Nephron progenitor cell (in vitro differentiated cells): ENCODE measurements around the gene ACOT7.

Experiments used
- DNase-seq: peaks from one replicate; pipeline ENCODE4 v3.0.0; 2021
- H3K27ac Mint-ChIP-seq: 2 replicates; pipeline ENCODE4 v1.8.0; 2021; ENCODE audit warnings: mild to moderate bottlenecking, moderate library complexity, mixed read lengths
- H3K27me3 Mint-ChIP-seq: 2 replicates; pipeline ENCODE4 v1.8.0; 2021; ENCODE audit warnings: mild to moderate bottlenecking, low read depth, mixed read lengths; ENCODE audit not compliant: poor library complexity
- H3K36me3 Mint-ChIP-seq: 2 replicates; pipeline ENCODE4 v1.8.0; 2021; ENCODE audit warnings: low read depth, mixed read lengths
- H3K4me1 Mint-ChIP-seq: 2 replicates; pipeline ENCODE4 v1.8.0; 2021; ENCODE audit warnings: mixed read lengths
- H3K4me3 Mint-ChIP-seq: 2 replicates; pipeline ENCODE4 v1.8.0; 2021; ENCODE audit warnings: mild to moderate bottlenecking, moderate library complexity, mixed read lengths
- H3K9me3 Mint-ChIP-seq: 2 replicates; pipeline ENCODE4 v1.8.0; 2021; ENCODE audit warnings: mild to moderate bottlenecking, moderate library complexity, mixed read lengths
- TF ChIP-seq, protein P1 (sequence below): fragments of 200-600 bp; sonication (generic); IDR thresholded peaks from 2 replicates; pipeline ENCODE4 v1.5.0; 2021; ENCODE audit warnings: antibody characterized with exemption

Gene ACOT7

DNA sequence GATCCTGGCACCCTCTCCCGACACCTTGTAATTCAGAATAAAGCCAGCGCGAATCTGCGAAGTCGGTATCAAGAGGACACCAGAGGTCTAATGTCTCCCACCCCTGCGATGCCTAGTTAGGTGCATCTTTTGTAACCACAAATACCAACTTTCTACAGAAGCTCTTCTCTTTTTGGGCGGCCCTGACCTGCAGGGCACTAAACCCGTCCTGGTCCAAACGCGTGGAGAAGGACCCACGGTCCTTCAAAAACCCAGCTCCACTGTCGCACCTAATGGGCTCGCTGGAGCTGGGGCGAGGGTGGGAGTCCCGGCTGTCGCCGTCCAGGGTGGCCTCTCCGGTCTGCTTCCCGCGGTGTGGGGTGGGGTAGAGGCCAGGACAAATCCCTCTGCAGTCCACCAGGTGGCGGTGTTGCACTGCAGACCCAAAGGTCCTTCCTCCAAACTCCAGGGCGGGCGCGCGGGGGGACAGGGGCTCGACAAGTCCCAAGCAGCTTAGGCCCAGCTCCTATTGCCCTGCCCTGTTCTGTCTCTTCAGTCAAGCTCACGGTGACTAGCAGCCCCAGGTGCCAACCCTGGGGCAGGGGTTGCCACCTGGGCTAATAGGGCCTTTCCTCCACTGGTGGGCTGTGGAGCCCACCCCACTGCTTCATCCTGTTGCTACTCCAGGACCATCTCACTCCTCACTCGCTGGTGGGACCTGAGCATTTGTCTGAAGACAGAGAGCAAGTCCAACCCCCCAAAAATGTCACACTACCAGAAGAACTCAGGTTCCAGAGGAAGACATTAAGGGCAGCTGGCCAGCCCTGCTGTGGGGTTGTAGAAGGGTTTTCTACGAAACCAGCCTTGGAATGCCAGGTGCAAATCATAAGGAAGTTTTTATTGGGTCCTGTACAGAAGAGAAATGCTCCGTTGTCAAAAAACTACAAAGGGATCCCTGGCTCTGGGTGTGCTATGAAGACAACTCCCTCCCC, 146.8 kb downstream of the ACOT7 start:
- no peak overlapping the region for H3K4me3 Mint-ChIP-seq
- no peaks in the 10 kb centered on the region for H3K36me3 Mint-ChIP-seq
- no peaks in the 10 kb centered on the region for H3K9me3 Mint-ChIP-seq
- peaks cover 5% of the 10 kb centered on the region for H3K4me1 Mint-ChIP-seq
- H3K27ac Mint-ChIP-seq = no peak overlapping the region
- peaks cover 89% of the 10 kb centered on the region for H3K27me3 Mint-ChIP-seq
- peak; percentile 96 for DNase-seq
- TF ChIP-seq, protein P1, sequence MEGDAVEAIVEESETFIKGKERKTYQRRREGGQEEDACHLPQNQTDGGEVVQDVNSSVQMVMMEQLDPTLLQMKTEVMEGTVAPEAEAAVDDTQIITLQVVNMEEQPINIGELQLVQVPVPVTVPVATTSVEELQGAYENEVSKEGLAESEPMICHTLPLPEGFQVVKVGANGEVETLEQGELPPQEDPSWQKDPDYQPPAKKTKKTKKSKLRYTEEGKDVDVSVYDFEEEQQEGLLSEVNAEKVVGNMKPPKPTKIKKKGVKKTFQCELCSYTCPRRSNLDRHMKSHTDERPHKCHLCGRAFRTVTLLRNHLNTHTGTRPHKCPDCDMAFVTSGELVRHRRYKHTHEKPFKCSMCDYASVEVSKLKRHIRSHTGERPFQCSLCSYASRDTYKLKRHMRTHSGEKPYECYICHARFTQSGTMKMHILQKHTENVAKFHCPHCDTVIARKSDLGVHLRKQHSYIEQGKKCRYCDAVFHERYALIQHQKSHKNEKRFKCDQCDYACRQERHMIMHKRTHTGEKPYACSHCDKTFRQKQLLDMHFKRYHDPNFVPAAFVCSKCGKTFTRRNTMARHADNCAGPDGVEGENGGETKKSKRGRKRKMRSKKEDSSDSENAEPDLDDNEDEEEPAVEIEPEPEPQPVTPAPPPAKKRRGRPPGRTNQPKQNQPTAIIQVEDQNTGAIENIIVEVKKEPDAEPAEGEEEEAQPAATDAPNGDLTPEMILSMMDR = peak; percentile 92

DNA sequence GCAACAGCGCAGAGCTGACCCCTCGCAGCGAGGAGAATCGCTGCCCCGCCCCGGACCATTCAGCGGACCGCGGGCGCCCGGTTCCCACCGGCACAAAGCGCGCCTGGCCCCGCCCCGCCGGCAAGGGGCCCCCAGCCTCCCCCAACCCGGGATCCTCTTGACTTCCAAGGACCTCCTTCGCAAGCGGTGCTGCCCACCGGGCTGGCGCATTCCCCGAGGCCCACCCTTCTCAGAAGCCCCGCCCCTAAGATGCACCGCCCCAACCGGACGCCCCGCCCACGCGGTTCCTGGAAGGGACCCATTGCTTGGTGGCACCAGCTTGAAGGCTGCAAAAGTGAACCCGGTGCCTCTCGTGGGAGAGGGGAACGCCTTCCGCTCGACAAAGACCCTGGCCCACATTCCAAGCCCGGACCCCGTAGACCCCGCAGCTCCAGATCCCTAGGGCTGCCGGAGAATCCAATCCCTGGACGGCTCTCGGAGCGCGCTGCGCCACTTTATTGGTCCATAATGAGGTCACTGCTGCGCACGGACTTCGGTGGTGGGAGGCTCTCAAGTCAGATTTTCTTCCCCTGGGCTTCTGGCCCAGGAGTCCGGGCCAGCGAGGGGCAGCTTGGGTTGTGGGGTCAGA, 147.6 kb downstream of the ACOT7 start:
- Mint-ChIP-seq H3K36me3 (no peaks in the 10 kb centered on the region), H3K9me3 (no peaks in the 10 kb centered on the region), H3K4me1 (peaks cover 12% of the 10 kb centered on the region), H3K4me3 (no peak overlapping the region), H3K27me3 (peaks cover 89% of the 10 kb centered on the region), H3K27ac (no peak overlapping the region)
- peak; percentile 72 for DNase-seq
- TF ChIP-seq, protein P1 = no peak

DNA sequence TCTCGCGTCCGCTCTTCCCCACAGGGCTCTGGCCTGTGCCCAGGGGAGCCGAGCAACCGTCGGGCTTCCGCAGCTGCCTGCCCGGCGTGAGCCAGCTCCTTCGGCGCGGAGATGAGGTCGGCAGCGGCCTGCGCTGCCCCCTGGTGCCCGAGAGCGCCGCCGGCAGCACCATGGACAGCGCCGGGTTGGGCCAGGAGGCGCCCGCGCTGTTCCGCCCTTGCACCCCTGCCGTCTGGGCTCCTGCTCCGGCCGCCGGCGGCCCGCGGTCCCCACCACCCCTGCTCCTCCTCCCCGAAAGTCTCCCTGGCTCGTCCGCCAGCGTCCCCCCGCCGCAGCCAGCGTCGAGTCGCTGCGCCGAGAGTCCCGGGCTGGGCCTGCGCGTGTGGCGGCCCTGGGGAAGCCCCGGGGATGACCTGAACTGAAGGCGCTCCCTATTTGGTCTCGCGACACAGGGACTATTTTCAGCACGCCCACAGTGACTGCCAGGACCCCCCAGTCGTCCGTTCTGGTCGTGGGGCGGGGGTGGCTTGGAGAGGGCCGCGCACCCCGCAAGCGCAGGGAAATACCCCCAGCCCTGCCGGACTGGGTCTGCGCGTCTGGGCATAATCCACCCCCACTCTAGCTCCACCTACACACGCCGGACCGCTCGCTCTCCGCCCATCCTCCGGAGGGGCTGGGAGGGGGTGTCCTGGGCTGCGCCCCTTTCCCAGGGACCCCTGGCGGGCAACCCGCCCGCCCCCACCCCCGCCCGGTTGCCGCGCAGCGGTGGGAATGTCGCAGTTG, 148.3 kb downstream of the ACOT7 start:
- Mint-ChIP-seq H3K27me3 (peaks cover 89% of the 10 kb centered on the region), H3K4me3 (no peak overlapping the region), H3K4me1 (peaks cover 12% of the 10 kb centered on the region), H3K36me3 (no peaks in the 10 kb centered on the region), H3K9me3 (no peaks in the 10 kb centered on the region), H3K27ac (no peak overlapping the region)
- peak; percentile 96 for DNase-seq
- TF ChIP-seq, protein P1 = peak; percentile 56

DNA sequence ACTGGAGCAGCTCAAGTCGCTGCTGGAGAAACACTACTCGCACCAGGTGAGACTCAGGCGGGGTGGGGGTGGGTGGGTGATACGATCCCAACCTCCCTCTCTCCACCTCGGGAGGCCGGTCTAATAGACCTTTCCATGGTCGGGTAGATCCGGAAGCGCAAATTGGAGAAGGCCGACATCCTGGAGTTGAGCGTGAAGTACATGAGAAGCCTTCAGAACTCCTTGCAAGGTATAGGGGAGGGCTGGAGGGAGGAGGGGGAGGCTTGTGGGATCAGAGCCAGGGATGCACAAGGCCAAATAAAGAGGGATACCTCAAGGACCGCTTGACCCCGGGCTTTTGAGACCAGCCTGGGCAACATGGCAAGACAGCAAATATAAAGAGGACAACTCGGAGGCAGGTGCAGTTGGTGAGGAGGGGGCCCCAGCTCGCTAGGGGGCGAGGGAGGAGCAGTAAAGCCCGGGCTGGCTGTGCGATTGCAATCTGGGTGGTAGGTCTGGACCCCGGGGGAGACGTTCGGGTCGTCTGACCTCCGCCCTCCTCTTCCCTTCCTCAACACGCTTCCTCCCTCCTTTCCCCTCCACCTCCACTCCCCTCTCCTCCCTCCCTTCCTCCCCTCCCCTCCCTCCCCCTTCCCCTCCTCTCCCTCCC, 149.0 kb downstream of the ACOT7 start:
- no peak overlapping the region for H3K4me3 Mint-ChIP-seq
- no peaks in the 10 kb centered on the region for H3K9me3 Mint-ChIP-seq
- peaks cover 12% of the 10 kb centered on the region for H3K4me1 Mint-ChIP-seq
- H3K27ac Mint-ChIP-seq = no peak overlapping the region
- no peaks in the 10 kb centered on the region for H3K36me3 Mint-ChIP-seq
- TF ChIP-seq, protein P1 = no peak
- peaks cover 91% of the 10 kb centered on the region for H3K27me3 Mint-ChIP-seq
- DNase-seq = no peak

- DNase-seq = no peak
- Mint-ChIP-seq H3K9me3 (no peaks in the 10 kb centered on the region), H3K27me3 (peaks cover 95% of the 10 kb centered on the region), H3K4me3 (no peak within 1 kb of the TSS), H3K4me1 (peaks cover 18% of the 10 kb centered on the region), H3K27ac (no peak within 1 kb of the TSS), H3K36me3 (no peaks in the 10 kb centered on the region)
- TF ChIP-seq, protein P1 = no peak
Measured at GRCh38 chr1:6243993-6244392, 149.6 kb downstream of the ACOT7 start, which contains the start of gene HES3. HES3 (plus strand) TSS chr1:6244179; CDS start chr1:6244366, 187 bp downstream.
